Stimulated activated CD4-positive, alpha-beta T cell treated with anti-CD3 and anti-CD28 coated beads, Interleukin-1b, Interleukin-23, amount 100 ng/mL, for 48 hours (primary cell): Measurements from ENCODE around the gene CD300LB.
"Not testable (repeated sequence)": the region's sequence is repeated elsewhere in the genome, so short reads cannot be mapped to it uniquely, and the experiment has no call there.

Source experiments
- DNase-seq: peaks from one replicate; pipeline ENCODE4 v3.0.0-alpha.2; 2020

CD300LB gene

GRCh38 chr17:74488276-74488675 is 43.0 kb downstream of the CD300LB start:
- DNase-seq = not testable (repeated sequence)

GRCh38 chr17:74485841-74486240 is 45.4 kb downstream of the CD300LB start:
- no peak for DNase-seq

GRCh38 chr17:74485022-74485743 is 46.1 kb downstream of the CD300LB start:
- no peak for DNase-seq

GRCh38 chr17:74484066-74484465 is 47.2 kb downstream of the CD300LB start:
- no peak for DNase-seq

- no peak for DNase-seq
Observed at GRCh38 chr17:74481621-74482020, 49.7 kb downstream of the CD300LB start.

GRCh38 chr17:74480290-74480689 is 51.0 kb downstream of the CD300LB start:
- DNase-seq = no peak

- peak; percentile 37 for DNase-seq
Observed at GRCh38 chr17:74478420-74479100, 52.7 kb downstream of the CD300LB start.

GRCh38 chr17:74477411-74477810 is 53.9 kb downstream of the CD300LB start:
- no peak for DNase-seq

GRCh38 chr17:74475189-74475588 is 56.1 kb downstream of the CD300LB start:
- no peak for DNase-seq

GRCh38 chr17:74474043-74474792 is 57.1 kb downstream of the CD300LB start:
- no peak for DNase-seq

GRCh38 chr17:74473294-74473693 is 58.0 kb downstream of the CD300LB start:
- no peak for DNase-seq

GRCh38 chr17:74472890-74473289 is 58.4 kb downstream of the CD300LB start:
- DNase-seq = no peak

GRCh38 chr17:74471341-74471740 is 59.9 kb downstream of the CD300LB start:
- no peak for DNase-seq
